Neural progenitor cell (in vitro differentiated cells): ENCODE data around the gene TTYH3. TPM values are rescaled to one million over a fixed set of nuclear protein-coding genes. Genes with fewer than 3 reads are reported as not detected.
"Not testable (repeated sequence)": the region's sequence is repeated elsewhere in the genome, so short reads cannot be mapped to it uniquely, and the experiment has no call there.

Source experiments
- DNase-seq: peaks from one replicate; pipeline ENCODE4 v3.0.0-alpha.2; 2016; ENCODE audit warnings: low spot score
- H2AFZ ChIP-seq: fragments of 200-600 bp; sonication (generic); replicated peaks from 2 replicates; pipeline ENCODE4 v1.6.1; 2016; ENCODE audit warnings: antibody characterized with exemption
- H3F3A ChIP-seq: fragments of 200-600 bp; sonication (generic); 2 replicates; pipeline ENCODE4 v1.6.1; 2016; ENCODE audit warnings: antibody characterized with exemption, low read depth
- H3K27ac ChIP-seq: fragments of 200-600 bp; sonication (generic); 2 replicates; pipeline ENCODE4 v1.5.1; 2016; ENCODE audit warnings: mild to moderate bottlenecking
- H3K27me3 ChIP-seq: fragments of 200-600 bp; sonication (generic); 2 replicates; pipeline ENCODE4 v1.6.1; 2016; ENCODE audit warnings: mild to moderate bottlenecking, moderate library complexity
- H3K36me3 ChIP-seq: fragments of 200-600 bp; sonication (generic); 2 replicates; pipeline ENCODE4 v1.5.1; 2016
- H3K4me1 ChIP-seq: fragments of 200-600 bp; sonication (generic); 2 replicates; pipeline ENCODE4 v1.6.1; 2016; ENCODE audit warnings: mixed run types
- H3K4me2 ChIP-seq: fragments of 200-600 bp; sonication (generic); 2 replicates; pipeline ENCODE4 v1.6.1; 2016
- H3K4me3 ChIP-seq: fragments of 200-600 bp; sonication (generic); 2 replicates; pipeline ENCODE4 v1.5.1; 2016
- H3K79me2 ChIP-seq: fragments of 200-600 bp; sonication (generic); 2 replicates; pipeline ENCODE4 v1.6.1; 2016; ENCODE audit warnings: low read depth
- H3K9ac ChIP-seq: fragments of 200-600 bp; sonication (generic); 2 replicates; pipeline ENCODE4 v1.6.1; 2016
- H3K9me3 ChIP-seq: fragments of 200-600 bp; sonication (generic); 2 replicates; pipeline ENCODE4 v1.5.1; 2016; ENCODE audit warnings: low read depth
- H4K20me1 ChIP-seq: fragments of 200-600 bp; sonication (generic); 2 replicates; pipeline ENCODE4 v1.6.1; 2016; ENCODE audit warnings: low read depth
- H3K27ac Mint-ChIP-seq: 3 replicates; pipeline ENCODE4 v1.8.0; 2021; ENCODE audit warnings: mixed read lengths
- H3K27me3 Mint-ChIP-seq: 2 replicates; pipeline ENCODE4 v1.8.0; 2022; ENCODE audit warnings: low read depth, mild to moderate bottlenecking, inconsistent platforms, moderate library complexity, mixed read lengths; ENCODE audit not compliant: insufficient read depth
- H3K36me3 Mint-ChIP-seq: 3 replicates; pipeline ENCODE4 v1.8.0; 2021; ENCODE audit warnings: mixed read lengths
- H3K4me1 Mint-ChIP-seq: 3 replicates; pipeline ENCODE4 v1.8.0; 2021; ENCODE audit warnings: mixed read lengths
- H3K4me3 Mint-ChIP-seq: 3 replicates; pipeline ENCODE4 v1.8.0; 2021; ENCODE audit warnings: mild to moderate bottlenecking, moderate library complexity, mixed read lengths
- H3K9me3 Mint-ChIP-seq: 3 replicates; pipeline ENCODE4 v1.8.0; 2020; ENCODE audit warnings: mixed read lengths
- EZH2 ChIP-seq: fragments of 200-600 bp; sonication (generic); IDR thresholded peaks from 2 replicates; pipeline ENCODE4 v1.6.1; 2017; ENCODE audit warnings: antibody characterized with exemption, mild to moderate bottlenecking, moderate library complexity
- EZH2phosphoT487 ChIP-seq: fragments of 200-600 bp; sonication (generic); IDR thresholded peaks from 2 replicates; pipeline ENCODE4 v1.6.1; 2017; ENCODE audit warnings: antibody characterized with exemption
- total RNA-seq: library from RNA; depleted of rRNA; stranded (reverse); fragments of >200 nt; gene quantifications from 2 replicates; pipeline ENCODE4 v1.2.3, GENCODE V29; 2015; ENCODE audit warnings: low replicate concordance
- TF ChIP-seq, protein P1 (sequence below): fragments of 200-600 bp; sonication (generic); IDR thresholded peaks from 2 replicates; pipeline ENCODE4 v1.5.1; 2017; ENCODE audit warnings: antibody characterized with exemption, mild to moderate bottlenecking

Gene TTYH3
- total RNA-seq, 1 donor from 2014 or later, result 13.2 TPM

DNA sequence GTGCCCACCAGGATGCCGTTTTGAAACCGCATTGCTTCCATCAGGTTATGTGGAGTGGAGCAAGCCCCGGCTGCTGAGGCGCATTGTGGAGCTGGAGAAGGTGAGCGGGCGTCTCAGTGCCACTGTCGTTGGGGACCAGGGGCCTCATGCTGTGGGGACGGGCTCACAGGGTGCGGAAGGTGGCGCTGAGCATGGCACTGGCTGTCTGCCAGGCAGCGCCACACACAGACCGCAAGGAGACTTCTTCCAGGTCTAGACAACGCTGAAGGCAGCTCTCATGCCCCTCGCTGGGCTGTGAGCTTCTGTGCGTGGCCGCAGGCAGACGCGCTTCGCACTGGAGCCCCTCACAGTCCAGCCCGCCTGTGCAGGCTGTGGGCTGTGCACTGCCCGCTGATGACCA is 44.0 kb upstream of the TTYH3 start:
- no peaks in the 10 kb centered on the region for H3K36me3 ChIP-seq
- H2AFZ ChIP-seq, result no peak overlapping the region
- no peak for DNase-seq
- H3K4me3 ChIP-seq, result no peak overlapping the region
- no peaks in the 10 kb centered on the region for H3K9me3 ChIP-seq
- H3K27ac Mint-ChIP-seq, result no peak overlapping the region
- TF ChIP-seq, protein P1, sequence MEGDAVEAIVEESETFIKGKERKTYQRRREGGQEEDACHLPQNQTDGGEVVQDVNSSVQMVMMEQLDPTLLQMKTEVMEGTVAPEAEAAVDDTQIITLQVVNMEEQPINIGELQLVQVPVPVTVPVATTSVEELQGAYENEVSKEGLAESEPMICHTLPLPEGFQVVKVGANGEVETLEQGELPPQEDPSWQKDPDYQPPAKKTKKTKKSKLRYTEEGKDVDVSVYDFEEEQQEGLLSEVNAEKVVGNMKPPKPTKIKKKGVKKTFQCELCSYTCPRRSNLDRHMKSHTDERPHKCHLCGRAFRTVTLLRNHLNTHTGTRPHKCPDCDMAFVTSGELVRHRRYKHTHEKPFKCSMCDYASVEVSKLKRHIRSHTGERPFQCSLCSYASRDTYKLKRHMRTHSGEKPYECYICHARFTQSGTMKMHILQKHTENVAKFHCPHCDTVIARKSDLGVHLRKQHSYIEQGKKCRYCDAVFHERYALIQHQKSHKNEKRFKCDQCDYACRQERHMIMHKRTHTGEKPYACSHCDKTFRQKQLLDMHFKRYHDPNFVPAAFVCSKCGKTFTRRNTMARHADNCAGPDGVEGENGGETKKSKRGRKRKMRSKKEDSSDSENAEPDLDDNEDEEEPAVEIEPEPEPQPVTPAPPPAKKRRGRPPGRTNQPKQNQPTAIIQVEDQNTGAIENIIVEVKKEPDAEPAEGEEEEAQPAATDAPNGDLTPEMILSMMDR, result no peak
- no peak for TF ChIP-seq EZH2phosphoT487
- TF ChIP-seq EZH2, result no peak
- H3K9me3 Mint-ChIP-seq, result no peaks in the 10 kb centered on the region
- no peak overlapping the region for H3K4me3 Mint-ChIP-seq
- no peak overlapping the region for H3K4me2 ChIP-seq
- no peaks in the 10 kb centered on the region for H3K27me3 ChIP-seq
- peaks cover 3% of the 10 kb centered on the region for H3K4me1 Mint-ChIP-seq
- H3K36me3 Mint-ChIP-seq, result peaks cover 29% of the 10 kb centered on the region
- no peak overlapping the region for H3K27ac ChIP-seq
- H3F3A ChIP-seq, result peaks cover 6% of the 10 kb centered on the region
- H3K79me2 ChIP-seq, result no peaks in the 10 kb centered on the region
- no peak overlapping the region for H3K9ac ChIP-seq
- no peaks in the 10 kb centered on the region for H4K20me1 ChIP-seq
- peaks cover 4% of the 10 kb centered on the region for H3K27me3 Mint-ChIP-seq
- H3K4me1 ChIP-seq, result peaks cover 3% of the 10 kb centered on the region

- Mint-ChIP-seq H3K9me3 (no peaks in the 10 kb centered on the region), H3K4me3 (no peak overlapping the region), H3K27ac (no peak overlapping the region), H3K36me3 (peaks cover 26% of the 10 kb centered on the region), H3K27me3 (peaks cover 4% of the 10 kb centered on the region), H3K4me1 (no peaks in the 10 kb centered on the region)
- H3K4me3 ChIP-seq, result no peak overlapping the region
- no peaks in the 10 kb centered on the region for H3K36me3 ChIP-seq
- no peaks in the 10 kb centered on the region for H4K20me1 ChIP-seq
- H3K4me1 ChIP-seq, result no peaks in the 10 kb centered on the region
- no peak overlapping the region for H3K27ac ChIP-seq
- no peak overlapping the region for H3K4me2 ChIP-seq
- TF ChIP-seq, protein P1, result no peak
- TF ChIP-seq EZH2 (no peak), EZH2phosphoT487 (no peak)
- no peaks in the 10 kb centered on the region for H3K27me3 ChIP-seq
- DNase-seq, result no peak
- no peaks in the 10 kb centered on the region for H3K79me2 ChIP-seq
- no peaks in the 10 kb centered on the region for H3K9me3 ChIP-seq
- H3K9ac ChIP-seq, result no peak overlapping the region
- no peaks in the 10 kb centered on the region for H3F3A ChIP-seq
- no peak overlapping the region for H2AFZ ChIP-seq
Measured at GRCh38 chr7:2589341-2589740, 42.4 kb upstream of the TTYH3 start.

- H3K9ac ChIP-seq, H3K4me2 ChIP-seq, H3K9me3 Mint-ChIP-seq, H3F3A ChIP-seq, H4K20me1 ChIP-seq, H3K79me2 ChIP-seq, H3K4me1 ChIP-seq, H2AFZ ChIP-seq, H3K4me3 ChIP-seq, H3K27me3 ChIP-seq, H3K27me3 Mint-ChIP-seq, H3K4me3 Mint-ChIP-seq, H3K27ac ChIP-seq, H3K4me1 Mint-ChIP-seq, DNase-seq, H3K27ac Mint-ChIP-seq, H3K36me3 ChIP-seq, H3K9me3 ChIP-seq: not testable (repeated sequence)
- H3K36me3 Mint-ChIP-seq, result peaks cover 25% of the 10 kb centered on the region
Measured at GRCh38 chr7:2589941-2590340, 41.8 kb upstream of the TTYH3 start.

DNA sequence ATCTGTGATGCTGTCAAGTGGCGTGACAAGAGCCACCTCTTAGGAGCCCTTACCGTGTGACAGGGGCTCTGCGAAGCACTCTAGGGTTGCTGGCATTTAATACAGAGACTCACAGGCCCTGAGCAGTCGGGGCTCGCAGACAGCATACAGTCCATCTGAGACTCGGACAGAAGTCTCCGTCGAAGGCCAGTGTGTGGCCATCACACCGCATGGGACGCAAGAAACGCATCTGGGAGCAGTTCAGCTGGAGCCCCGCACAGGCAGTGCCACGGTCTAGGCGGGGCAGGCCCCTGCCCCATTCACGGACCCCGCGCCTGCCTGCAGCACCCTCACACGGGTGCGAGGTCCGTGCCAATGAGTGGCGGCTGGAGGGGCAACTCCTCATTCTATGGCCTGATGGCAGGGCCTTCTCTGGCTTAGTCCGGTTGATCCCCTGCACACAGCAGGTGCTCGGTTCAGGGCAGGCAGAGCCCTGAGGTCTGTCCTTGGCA is 39.4 kb upstream of the TTYH3 start:
- no peaks in the 10 kb centered on the region for H3K79me2 ChIP-seq
- no peaks in the 10 kb centered on the region for H3F3A ChIP-seq
- no peak overlapping the region for H3K27ac ChIP-seq
- H3K9me3 Mint-ChIP-seq, result no peaks in the 10 kb centered on the region
- H3K4me3 Mint-ChIP-seq, result no peak overlapping the region
- H3K36me3 Mint-ChIP-seq, result peaks cover 22% of the 10 kb centered on the region
- TF ChIP-seq EZH2, result no peak
- no peak for TF ChIP-seq EZH2phosphoT487
- TF ChIP-seq, protein P1, result no peak
- no peaks in the 10 kb centered on the region for H3K4me1 ChIP-seq
- H4K20me1 ChIP-seq, result no peaks in the 10 kb centered on the region
- no peak overlapping the region for H3K4me3 ChIP-seq
- no peak for DNase-seq
- H3K27ac Mint-ChIP-seq, result peak overlapping the region; percentile 63
- H3K9me3 ChIP-seq, result no peaks in the 10 kb centered on the region
- no peak overlapping the region for H3K4me2 ChIP-seq
- H3K36me3 ChIP-seq, result no peaks in the 10 kb centered on the region
- no peaks in the 10 kb centered on the region for H3K4me1 Mint-ChIP-seq
- H3K27me3 Mint-ChIP-seq, result peaks cover 2% of the 10 kb centered on the region
- no peak overlapping the region for H3K9ac ChIP-seq
- H2AFZ ChIP-seq, result no peak overlapping the region
- H3K27me3 ChIP-seq, result no peaks in the 10 kb centered on the region
